ENCODE data around the gene TECPR2. TPM values are rescaled to one million over a fixed set of nuclear protein-coding genes. Genes with fewer than 3 reads are reported as not detected.

The TECPR2 gene
- polyA plus RNA-seq, 1 experiment = 12.4 TPM

DNA sequence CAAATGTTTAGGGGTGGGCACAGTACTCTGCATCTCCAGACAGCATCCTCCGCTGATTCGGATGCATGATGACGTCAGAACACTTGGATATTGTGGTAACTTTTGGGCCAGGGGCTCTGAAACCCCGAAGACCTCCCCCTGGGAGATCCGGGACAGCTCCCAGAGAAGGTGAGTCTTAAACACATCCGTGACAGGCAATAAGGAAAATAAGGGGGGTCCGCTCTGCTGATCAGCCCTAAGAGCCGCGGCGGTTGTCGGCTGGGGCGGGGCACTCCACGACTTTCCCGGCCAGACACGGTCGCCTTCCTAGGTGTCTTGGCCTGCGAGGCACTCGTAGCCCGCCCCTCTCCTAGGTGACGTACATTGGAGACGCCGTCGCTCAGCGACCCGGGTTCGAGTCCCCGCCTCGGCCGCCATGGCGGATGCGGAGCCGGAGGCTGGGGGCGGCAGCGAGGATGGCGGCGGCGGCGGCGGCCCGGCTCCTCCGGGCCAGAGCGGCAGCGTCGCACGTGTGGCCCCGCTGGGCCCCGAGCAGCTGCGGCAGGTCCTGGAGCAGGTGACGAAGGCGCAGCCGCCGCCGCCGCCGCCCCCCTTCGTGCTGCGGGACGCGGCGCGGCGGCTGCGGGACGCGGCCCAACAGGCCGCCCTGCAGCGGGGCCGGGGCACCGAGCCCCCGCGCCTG lies 43.2 kb upstream of the TECPR2 start, which contains the start of gene ZNF839:
Gene ZNF839, plus strand, starts transcription at position 396 of the 682 bp plus-strand sequence. Its CDS starts 20 bp downstream, at position 416.
- DNase-seq (ENCODE audit: low read depth, low spot score) = peak; percentile 66
- Histone ChIP-seq H3K27ac (ENCODE audit: low read depth, low read length) (peak within 1 kb of the TSS; percentile 73), H3K4me3 (ENCODE audit: low read depth, low read length) (peak within 1 kb of the TSS; percentile 79), H3K27me3 (ENCODE audit: control insufficient read depth, insufficient read depth, low read length) (no peaks in the 10 kb centered on the region), H3K9me3 (ENCODE audit: control insufficient read depth, insufficient read depth, low read length) (no peaks in the 10 kb centered on the region; the same call in 1 of the 2 replicates)
- CTCF ChIA-PET = interaction anchor here (1.2 kb wide), 1 partner anchor 358 kb away, joined by 4 read pairs; no protein-coding TSS in a partner anchor
- POLR2A ChIA-PET = no interaction called here
- TF ChIP-seq, protein P1, sequence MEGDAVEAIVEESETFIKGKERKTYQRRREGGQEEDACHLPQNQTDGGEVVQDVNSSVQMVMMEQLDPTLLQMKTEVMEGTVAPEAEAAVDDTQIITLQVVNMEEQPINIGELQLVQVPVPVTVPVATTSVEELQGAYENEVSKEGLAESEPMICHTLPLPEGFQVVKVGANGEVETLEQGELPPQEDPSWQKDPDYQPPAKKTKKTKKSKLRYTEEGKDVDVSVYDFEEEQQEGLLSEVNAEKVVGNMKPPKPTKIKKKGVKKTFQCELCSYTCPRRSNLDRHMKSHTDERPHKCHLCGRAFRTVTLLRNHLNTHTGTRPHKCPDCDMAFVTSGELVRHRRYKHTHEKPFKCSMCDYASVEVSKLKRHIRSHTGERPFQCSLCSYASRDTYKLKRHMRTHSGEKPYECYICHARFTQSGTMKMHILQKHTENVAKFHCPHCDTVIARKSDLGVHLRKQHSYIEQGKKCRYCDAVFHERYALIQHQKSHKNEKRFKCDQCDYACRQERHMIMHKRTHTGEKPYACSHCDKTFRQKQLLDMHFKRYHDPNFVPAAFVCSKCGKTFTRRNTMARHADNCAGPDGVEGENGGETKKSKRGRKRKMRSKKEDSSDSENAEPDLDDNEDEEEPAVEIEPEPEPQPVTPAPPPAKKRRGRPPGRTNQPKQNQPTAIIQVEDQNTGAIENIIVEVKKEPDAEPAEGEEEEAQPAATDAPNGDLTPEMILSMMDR (IDR thresholded peaks at IDR 0.05; ENCODE audit: low read depth, low read length) = no peak

DNA sequence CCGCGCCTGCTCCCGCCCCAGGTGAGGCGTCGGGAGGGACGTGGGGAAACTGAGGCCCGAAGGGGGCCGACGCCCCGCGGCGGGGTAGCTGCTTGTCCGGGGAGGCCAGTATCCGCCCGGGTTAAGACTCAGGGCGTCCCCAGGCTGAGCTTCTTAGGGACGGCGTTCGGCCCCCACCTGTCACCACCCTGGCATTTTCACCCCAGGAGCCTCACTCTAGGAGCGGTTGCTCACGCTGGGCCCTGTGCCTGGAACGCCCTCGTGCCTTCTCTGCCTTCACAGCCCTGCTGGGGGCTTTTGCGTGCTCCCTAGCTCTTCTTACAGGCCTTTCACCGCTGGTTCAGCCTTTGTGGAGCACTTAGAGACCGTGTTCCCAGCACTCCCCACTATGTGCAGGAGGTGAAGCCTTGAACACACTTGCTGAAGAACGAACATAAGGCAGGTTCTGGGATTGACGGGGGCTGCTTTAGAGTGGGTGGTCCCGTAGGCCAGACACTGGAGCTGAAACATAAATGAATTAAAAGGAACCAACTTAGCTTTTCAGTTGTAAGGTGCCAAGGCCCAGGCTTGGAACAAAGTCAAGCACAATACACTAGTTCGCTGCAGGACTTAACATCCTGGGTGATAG lies 42.6 kb upstream of the TECPR2 start:
- ChIA-PET CTCF (interaction anchor here (1.0 to 1.1 kb wide), 2 partner anchors 84 to 359 kb away, joined by 3 read pairs; no protein-coding TSS in a partner anchor), POLR2A (interaction anchor here (0.5 to 1.4 kb wide), 2 partner anchors 13 to 42 kb away, joined by 4 to 9 read pairs; partner anchors contain the start of genes CINP and TECPR2)
- H3K9me3 ChIP-seq (ENCODE audit: control insufficient read depth, insufficient read depth, low read length) = no peaks in the 10 kb centered on the region; the same call in 1 of the 2 replicates
- TF ChIP-seq, protein P1 (IDR thresholded peaks at IDR 0.05; ENCODE audit: low read depth, low read length) = no peak
- peak overlapping the region; percentile 73 for H3K27ac ChIP-seq (ENCODE audit: low read depth, low read length)
- H3K4me3 ChIP-seq (ENCODE audit: low read depth, low read length) = peak overlapping the region; percentile 79
- DNase-seq (ENCODE audit: low read depth, low spot score) = no peak
- H3K27me3 ChIP-seq (ENCODE audit: control insufficient read depth, insufficient read depth, low read length) = no peaks in the 10 kb centered on the region

DNA sequence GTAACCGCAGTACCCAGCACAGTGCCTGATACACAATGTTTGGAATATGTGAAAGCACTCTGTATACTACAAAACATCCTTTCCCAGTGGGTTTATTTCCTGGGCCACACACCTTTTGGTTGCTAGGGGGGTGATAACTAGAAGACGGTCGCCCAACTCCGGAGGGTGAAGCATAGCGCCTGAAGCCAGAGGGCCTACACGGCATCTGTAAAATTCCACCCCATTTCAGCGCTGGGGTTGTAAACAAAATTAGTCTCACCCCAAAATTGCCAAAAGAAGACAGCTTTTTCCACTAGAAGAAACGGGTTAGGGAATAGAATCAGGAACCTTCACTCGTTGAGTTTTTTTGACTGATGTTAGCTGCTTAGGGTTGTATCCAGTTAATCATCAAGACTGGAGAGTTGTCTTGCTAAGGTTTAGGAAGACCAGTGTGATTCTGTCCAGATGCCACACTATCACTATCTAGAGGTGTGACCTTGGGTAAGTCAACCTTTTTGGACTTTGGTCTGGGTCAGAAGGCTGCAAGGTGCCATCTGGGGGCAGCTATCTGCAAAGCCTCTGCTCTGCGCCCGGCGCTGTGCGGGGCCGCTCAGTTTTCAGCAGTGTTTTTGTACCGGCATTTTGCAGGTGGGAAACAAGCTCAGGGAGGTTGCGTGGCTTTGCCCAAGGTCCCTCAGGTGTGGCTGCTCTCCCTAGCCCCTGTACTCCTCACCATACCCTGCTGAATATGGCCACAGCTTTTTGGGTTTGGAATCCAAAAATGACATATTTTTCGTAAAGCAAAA lies 41.9 kb upstream of the TECPR2 start:
- TF ChIP-seq, protein P1 (IDR thresholded peaks at IDR 0.05; ENCODE audit: low read depth, low read length) = no peak
- no peak overlapping the region for H3K27ac ChIP-seq (ENCODE audit: low read depth, low read length)
- no peak for DNase-seq (ENCODE audit: low read depth, low spot score)
- ChIA-PET POLR2A (interaction anchor here (0.5 to 1.4 kb wide), 2 partner anchors 12 to 42 kb away, joined by 4 to 9 read pairs; partner anchors contain the start of genes CINP and TECPR2), CTCF (interaction anchor here (1.0 to 1.2 kb wide), 3 partner anchors 85 to 359 kb away, joined by 3 read pairs; no protein-coding TSS in a partner anchor)
- peak overlapping the region; percentile 79 for H3K4me3 ChIP-seq (ENCODE audit: low read depth, low read length)
- no peaks in the 10 kb centered on the region for H3K27me3 ChIP-seq (ENCODE audit: control insufficient read depth, insufficient read depth, low read length)
- H3K9me3 ChIP-seq (ENCODE audit: control insufficient read depth, insufficient read depth, low read length) = no peaks in the 10 kb centered on the region; the same call in 1 of the 2 replicates

DNA sequence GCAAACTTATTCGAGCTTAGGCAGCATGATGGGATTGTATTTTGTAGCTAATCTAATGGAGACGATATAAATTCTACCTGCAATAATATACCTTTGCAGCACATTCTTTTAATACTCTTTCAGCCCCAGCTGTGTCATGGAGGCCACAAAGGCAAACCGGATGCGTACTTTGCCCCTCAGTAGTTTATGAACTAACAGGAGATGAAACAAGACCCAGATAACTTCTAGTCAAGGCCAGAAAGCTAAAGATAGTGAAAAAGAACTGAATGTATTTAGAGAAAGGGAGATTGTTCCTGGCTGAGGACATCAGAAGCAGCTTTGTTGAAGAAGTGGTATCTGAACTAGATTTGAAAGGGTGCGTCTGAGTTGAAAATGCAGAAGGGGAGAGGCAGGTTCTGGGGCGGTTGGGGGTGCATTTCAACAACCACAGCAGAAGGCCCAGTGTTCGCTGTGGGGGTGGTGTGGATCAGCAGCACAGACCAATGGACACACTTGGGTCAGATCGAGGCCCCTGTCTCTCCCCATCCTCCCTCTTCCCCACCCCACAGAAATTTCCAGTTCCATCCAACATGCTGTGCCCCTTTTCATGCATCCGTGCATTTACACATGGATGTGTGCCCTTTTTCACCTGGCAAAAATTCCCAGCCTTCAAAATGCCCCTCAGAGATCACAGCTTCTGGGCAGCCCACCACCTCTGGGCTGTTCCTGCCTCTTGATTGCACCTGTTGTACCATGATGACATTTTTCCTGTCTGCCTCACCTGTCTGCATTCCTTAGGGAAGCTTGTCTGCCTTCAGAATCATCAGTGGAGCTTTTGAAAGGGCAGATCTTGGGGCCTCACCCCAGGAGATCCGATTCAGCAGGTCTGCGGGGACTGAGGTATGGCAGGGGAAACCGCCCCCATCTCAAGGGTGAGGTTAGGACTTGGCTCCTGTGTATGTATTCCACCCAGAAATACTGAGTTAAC lies 41.0 kb upstream of the TECPR2 start:
- TF ChIP-seq, protein P1 (IDR thresholded peaks at IDR 0.05; ENCODE audit: low read depth, low read length) = no peak
- Histone ChIP-seq H3K9me3 (ENCODE audit: control insufficient read depth, insufficient read depth, low read length) (no peaks in the 10 kb centered on the region; the same call in 1 of the 2 replicates), H3K27ac (ENCODE audit: low read depth, low read length) (no peak overlapping the region), H3K27me3 (ENCODE audit: control insufficient read depth, insufficient read depth, low read length) (no peaks in the 10 kb centered on the region), H3K4me3 (ENCODE audit: low read depth, low read length) (no peak overlapping the region)
- ChIA-PET POLR2A (interaction anchor here (1.4 kb wide), 1 partner anchor 41 kb away, joined by 4 read pairs; the partner anchor contains the start of genes CINP and TECPR2), CTCF (interaction anchor here (1.1 to 1.5 kb wide), 4 partner anchors 14 to 360 kb away, joined by 3 to 5 read pairs (median 4); no protein-coding TSS in a partner anchor)
- DNase-seq (ENCODE audit: low read depth, low spot score) = no peak
